GM12878 (cell line): ENCODE measurements around the gene MCEMP1. TPM values are rescaled to one million over a fixed set of nuclear protein-coding genes. Genes with fewer than 3 reads are reported as not detected.
A peak's percentile ranks its signal among the peaks of the same experiment; 100 is the strongest.

Experiments used
- BCL3 ChIP-seq: IDR thresholded peaks from 2 replicates; pipeline ENCODE4 v1.6.1; 2011; ENCODE audit warnings: borderline replicate concordance, low read depth, mild to moderate bottlenecking, moderate library complexity, low read length; ENCODE audit not compliant: insufficient read depth, poor library complexity, severe bottlenecking
- HDGF ChIP-seq: fragments of 450-650 bp; IDR thresholded peaks from 2 replicates; pipeline ENCODE4 v1.6.1; 2016; ENCODE audit warnings: antibody characterized with exemption
- MYB ChIP-seq: fragments of 150-350 bp; IDR thresholded peaks from 2 replicates; pipeline ENCODE4 v1.6.1; 2014; ENCODE audit warnings: mild to moderate bottlenecking, low read depth, low read length, borderline replicate concordance
- PAX5 ChIP-seq: IDR thresholded peaks from 2 replicates; pipeline ENCODE4 v1.6.1; 2011; ENCODE audit warnings: low read depth, low read length, borderline replicate concordance
- SMAD1 ChIP-seq: fragments of 450-650 bp; IDR thresholded peaks from 2 replicates; pipeline ENCODE4 v1.6.1; 2018; ENCODE audit warnings: mild to moderate bottlenecking, low read depth; ENCODE audit not compliant: partially characterized antibody
- ZNF24 ChIP-seq: fragments of 450-650 bp; IDR thresholded peaks from 2 replicates; pipeline ENCODE4 v1.6.1; 2017; ENCODE audit warnings: antibody characterized with exemption, mild to moderate bottlenecking
- polyA plus RNA-seq, 11 experiments: library from polyadenylated mRNA; depleted of rRNA in 4 of 11; unstranded in 6 of 11; stranded (reverse) in 5 of 11; fragments of >200 nt; fragmentation: Nextera tagmentation in 4 of 11; fragmentation: Illumina TruSeq in 1 of 11; extraction: Ambion mirVana in 4 of 11; extraction: Trizol in 1 of 11; gene quantifications; 1 replicate in 1 of 11; 2 replicates in 10 of 11; pipeline versions ENCODE4 v1.2.1 to v1.2.3, GENCODE V29; 2011 to 2016; ENCODE audit warnings: inconsistent platforms in 2 of 11, missing spikeins in 2 of 11, low read depth in 1 of 11
- total RNA-seq, 4 experiments: library from RNA; depleted of rRNA in 3 of 4; stranded (reverse); fragments of >200 nt in 3 of 4; fragmentation: Illumina TruSeq in 1 of 4; extraction: Trizol in 1 of 4; gene quantifications; 2 replicates each; pipeline versions ENCODE4 v1.2.1 to v1.2.3, GENCODE V29; 2013 to 2021
- TF ChIP-seq, protein P1 (sequence below): fragments of 450-650 bp; IDR thresholded peaks from 2 replicates; pipeline ENCODE4 v1.6.1; 2017; ENCODE audit warnings: antibody characterized with exemption, mild to moderate bottlenecking, moderate library complexity
- TF ChIP-seq, protein P2 (sequence below): fragments of 150-350 bp; IDR thresholded peaks from 2 replicates; pipeline ENCODE4 v1.6.1; 2014; ENCODE audit warnings: mild to moderate bottlenecking, low read depth, low read length
- TF ChIP-seq, protein P3 (sequence below): fragments of 450-650 bp; IDR thresholded peaks from 2 replicates; pipeline ENCODE4 v1.6.1; 2014; ENCODE audit warnings: mild to moderate bottlenecking

The MCEMP1 gene
- total and polyA plus RNA-seq, 10 of the 15 experiments (the other 5 are each of a cell fraction or from before 2014, with no cell fraction given) = 0.08 to 0.55 (median 0.26) TPM; not detected in 1

DNA sequence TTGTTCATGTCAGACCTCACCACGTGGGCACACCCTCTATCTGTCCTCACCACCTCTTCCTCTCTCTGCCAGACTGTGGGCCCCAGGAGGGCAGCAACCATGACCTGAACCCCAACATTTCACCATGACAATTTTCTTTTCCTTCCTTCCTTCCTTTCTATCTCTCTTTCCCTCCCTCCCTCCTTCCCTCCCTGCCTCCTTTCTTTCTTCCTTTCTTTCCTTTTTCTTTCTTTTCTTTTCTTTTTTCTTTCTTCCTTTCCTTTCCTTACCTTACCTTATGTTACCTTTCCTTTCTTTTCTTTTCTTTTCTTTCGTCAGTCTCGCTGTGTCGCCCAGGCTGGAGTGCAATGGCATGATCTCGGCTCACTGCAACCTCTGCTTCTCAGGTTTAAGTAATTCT lies 33.7 kb downstream of the MCEMP1 start (continued):
- TF ChIP-seq MYB (no peak), SMAD1 (no peak), PAX5 (0 out of 2 replicates have a peak, but pooled peaks have one; percentile 27), BCL3 (no peak), ZNF24 (no peak), HDGF (0 out of 2 replicates have a peak, but pooled peaks have one; percentile 64)
- TF ChIP-seq, protein P1, sequence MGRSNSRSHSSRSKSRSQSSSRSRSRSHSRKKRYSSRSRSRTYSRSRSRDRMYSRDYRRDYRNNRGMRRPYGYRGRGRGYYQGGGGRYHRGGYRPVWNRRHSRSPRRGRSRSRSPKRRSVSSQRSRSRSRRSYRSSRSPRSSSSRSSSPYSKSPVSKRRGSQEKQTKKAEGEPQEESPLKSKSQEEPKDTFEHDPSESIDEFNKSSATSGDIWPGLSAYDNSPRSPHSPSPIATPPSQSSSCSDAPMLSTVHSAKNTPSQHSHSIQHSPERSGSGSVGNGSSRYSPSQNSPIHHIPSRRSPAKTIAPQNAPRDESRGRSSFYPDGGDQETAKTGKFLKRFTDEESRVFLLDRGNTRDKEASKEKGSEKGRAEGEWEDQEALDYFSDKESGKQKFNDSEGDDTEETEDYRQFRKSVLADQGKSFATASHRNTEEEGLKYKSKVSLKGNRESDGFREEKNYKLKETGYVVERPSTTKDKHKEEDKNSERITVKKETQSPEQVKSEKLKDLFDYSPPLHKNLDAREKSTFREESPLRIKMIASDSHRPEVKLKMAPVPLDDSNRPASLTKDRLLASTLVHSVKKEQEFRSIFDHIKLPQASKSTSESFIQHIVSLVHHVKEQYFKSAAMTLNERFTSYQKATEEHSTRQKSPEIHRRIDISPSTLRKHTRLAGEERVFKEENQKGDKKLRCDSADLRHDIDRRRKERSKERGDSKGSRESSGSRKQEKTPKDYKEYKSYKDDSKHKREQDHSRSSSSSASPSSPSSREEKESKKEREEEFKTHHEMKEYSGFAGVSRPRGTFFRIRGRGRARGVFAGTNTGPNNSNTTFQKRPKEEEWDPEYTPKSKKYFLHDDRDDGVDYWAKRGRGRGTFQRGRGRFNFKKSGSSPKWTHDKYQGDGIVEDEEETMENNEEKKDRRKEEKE = no peak
- TF ChIP-seq, protein P2, sequence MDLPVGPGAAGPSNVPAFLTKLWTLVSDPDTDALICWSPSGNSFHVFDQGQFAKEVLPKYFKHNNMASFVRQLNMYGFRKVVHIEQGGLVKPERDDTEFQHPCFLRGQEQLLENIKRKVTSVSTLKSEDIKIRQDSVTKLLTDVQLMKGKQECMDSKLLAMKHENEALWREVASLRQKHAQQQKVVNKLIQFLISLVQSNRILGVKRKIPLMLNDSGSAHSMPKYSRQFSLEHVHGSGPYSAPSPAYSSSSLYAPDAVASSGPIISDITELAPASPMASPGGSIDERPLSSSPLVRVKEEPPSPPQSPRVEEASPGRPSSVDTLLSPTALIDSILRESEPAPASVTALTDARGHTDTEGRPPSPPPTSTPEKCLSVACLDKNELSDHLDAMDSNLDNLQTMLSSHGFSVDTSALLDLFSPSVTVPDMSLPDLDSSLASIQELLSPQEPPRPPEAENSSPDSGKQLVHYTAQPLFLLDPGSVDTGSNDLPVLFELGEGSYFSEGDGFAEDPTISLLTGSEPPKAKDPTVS = no peak
- TF ChIP-seq, protein P3, sequence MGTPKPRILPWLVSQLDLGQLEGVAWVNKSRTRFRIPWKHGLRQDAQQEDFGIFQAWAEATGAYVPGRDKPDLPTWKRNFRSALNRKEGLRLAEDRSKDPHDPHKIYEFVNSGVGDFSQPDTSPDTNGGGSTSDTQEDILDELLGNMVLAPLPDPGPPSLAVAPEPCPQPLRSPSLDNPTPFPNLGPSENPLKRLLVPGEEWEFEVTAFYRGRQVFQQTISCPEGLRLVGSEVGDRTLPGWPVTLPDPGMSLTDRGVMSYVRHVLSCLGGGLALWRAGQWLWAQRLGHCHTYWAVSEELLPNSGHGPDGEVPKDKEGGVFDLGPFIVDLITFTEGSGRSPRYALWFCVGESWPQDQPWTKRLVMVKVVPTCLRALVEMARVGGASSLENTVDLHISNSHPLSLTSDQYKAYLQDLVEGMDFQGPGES = no peak
